NCI-H2081 treated with DMSO at 0.1 percent for 48 hours (cell line): ENCODE measurements around the gene VPS35L.
"Not testable (repeated sequence)": the region's sequence is repeated elsewhere in the genome, so short reads cannot be mapped to it uniquely, and the experiment has no call there.

Source experiments
- DNase-seq: peaks from one replicate; lab custom pipeline; 2025; lab: John Stamatoyannopoulos, UW

The VPS35L gene

GRCh38 chr16:19540241-19540970 is 15.1 kb upstream of the VPS35L start:
- DNase-seq: no peak

GRCh38 chr16:19542138-19542821 is 13.2 kb upstream of the VPS35L start:
- peak; percentile 87 for DNase-seq

- not testable (repeated sequence) for DNase-seq
Measured at GRCh38 chr16:19543278-19543996, 12.1 kb upstream of the VPS35L start.

GRCh38 chr16:19548144-19548543 is 7.4 kb upstream of the VPS35L start:
- no peak for DNase-seq

- no peak for DNase-seq
Measured at GRCh38 chr16:19549673-19550072, 5.8 kb upstream of the VPS35L start.

- DNase-seq: no peak
Measured at GRCh38 chr16:19555938-19556771, 652 bp downstream of the VPS35L start.

- DNase-seq: no peak
Measured at GRCh38 chr16:19559242-19559910, 3.9 kb downstream of the VPS35L start.

GRCh38 chr16:19560078-19560477 is 4.6 kb downstream of the VPS35L start:
- DNase-seq: no peak

- DNase-seq: no peak
Measured at GRCh38 chr16:19563377-19563776, 7.9 kb downstream of the VPS35L start.

- DNase-seq: no peak
Measured at GRCh38 chr16:19566362-19566761, 10.9 kb downstream of the VPS35L start.

GRCh38 chr16:19567560-19567959 is 12.1 kb downstream of the VPS35L start:
- no peak for DNase-seq

GRCh38 chr16:19573997-19574396 is 18.5 kb downstream of the VPS35L start:
- no peak for DNase-seq

GRCh38 chr16:19574615-19575014 is 19.1 kb downstream of the VPS35L start:
- DNase-seq: no peak

- no peak for DNase-seq
Measured at GRCh38 chr16:19578378-19578971, 23.0 kb downstream of the VPS35L start.

GRCh38 chr16:19582050-19582831 is 26.7 kb downstream of the VPS35L start:
- DNase-seq: no peak

- DNase-seq: peak; percentile 23
Measured at GRCh38 chr16:19583665-19584300, 28.3 kb downstream of the VPS35L start.

GRCh38 chr16:19588661-19589060 is 33.2 kb downstream of the VPS35L start:
- no peak for DNase-seq

GRCh38 chr16:19589106-19589505 is 33.6 kb downstream of the VPS35L start:
- no peak for DNase-seq

- DNase-seq: no peak
Measured at GRCh38 chr16:19589771-19590302, 34.3 kb downstream of the VPS35L start.
